Upper lobe of right lung (tissue), 1 donor: ENCODE measurements around the gene ERG. TPM values are rescaled to one million over a fixed set of nuclear protein-coding genes. Genes with fewer than 3 reads are reported as not detected.

Experiments used
- ATAC-seq: fragments of 200-7000 bp; cut with Tn5 transposase; one replicate; pipeline ENCODE4 v1.9.1; 2020; ENCODE audit warnings: mild to moderate bottlenecking, moderate library complexity
- DNase-seq: peaks from one replicate; pipeline ENCODE4 v3.0.0-alpha.2; 2020
- H3K27ac ChIP-seq: fragments of 200-600 bp; one replicate; pipeline ENCODE4 v1.8.0; 2022
- H3K27me3 ChIP-seq: fragments of 200-600 bp; one replicate; pipeline ENCODE4 v1.8.0; 2022; ENCODE audit warnings: mild to moderate bottlenecking
- H3K36me3 ChIP-seq: fragments of 200-600 bp; one replicate; pipeline ENCODE4 v1.8.0; 2022
- H3K4me1 ChIP-seq: fragments of 200-600 bp; one replicate; pipeline ENCODE4 v1.8.0; 2022
- H3K4me3 ChIP-seq: fragments of 200-600 bp; one replicate; pipeline ENCODE4 v1.8.0; 2022; ENCODE audit warnings: mild to moderate bottlenecking
- H3K9me3 ChIP-seq: fragments of 200-600 bp; one replicate; pipeline ENCODE4 v1.8.0; 2022
- CTCF ChIP-seq: fragments of 200-600 bp; IDR thresholded peaks from one replicate; pipeline ENCODE4 v1.8.0; 2022; ENCODE audit warnings: antibody characterized with exemption
- intact Hi-C: fragments of 100-400 bp; cut with DNase I; formaldehyde crosslinking; loops from one replicate; pipeline ENCODE4 v1.11.0; 2022
- total RNA-seq: library from RNA; stranded (reverse); fragmentation: NEBNext Ultra II Directional; extraction: Animal tissue kit (Norgen Biotek cat#: 25700); gene quantifications from one replicate; pipeline ENCODE4 v1.2.1, GENCODE V29; 2021
- donor health status: DM: no; HTN: yes; CAD: no; lungs with severe emphysema.

Gene ERG
- total RNA-seq, 1 donor from 2014 or later: 36.7 TPM

- peak overlapping the region; percentile 34 for H3K4me3 ChIP-seq
- H3K36me3 ChIP-seq: no peaks in the 10 kb centered on the region
- no peak for DNase-seq
- no peaks in the 10 kb centered on the region for H3K27me3 ChIP-seq
- no peak overlapping the region for H3K27ac ChIP-seq
- ATAC-seq: no peak
- no peaks in the 10 kb centered on the region for H3K9me3 ChIP-seq
- intact Hi-C loops: loop anchor here (5.0 kb wide), 1 partner anchor 137 kb away; no protein-coding TSS in a partner anchor
- peaks cover 14% of the 10 kb centered on the region for H3K4me1 ChIP-seq
- no peak for TF ChIP-seq CTCF
These were observed 144.0 kb downstream of the ERG start for GRCh38 chr21:38354231-38354630.

- peaks cover 14% of the 10 kb centered on the region for H3K4me1 ChIP-seq
- no peaks in the 10 kb centered on the region for H3K27me3 ChIP-seq
- peak; percentile 71 for ATAC-seq
- peak; percentile 83 for TF ChIP-seq CTCF
- intact Hi-C loops: loop anchor here (5.0 kb wide), 1 partner anchor 135 kb away; no protein-coding TSS in a partner anchor
- no peaks in the 10 kb centered on the region for H3K36me3 ChIP-seq
- peak overlapping the region; percentile 76 for H3K27ac ChIP-seq
- H3K4me3 ChIP-seq: peak overlapping the region; percentile 34
- DNase-seq: peak; percentile 72
- H3K9me3 ChIP-seq: no peaks in the 10 kb centered on the region
These were observed 145.6 kb downstream of the ERG start for GRCh38 chr21:38352536-38353219.

- ATAC-seq (peak; percentile 55), DNase-seq (no peak)
- no peak for TF ChIP-seq CTCF
- Histone ChIP-seq H3K27ac (peak overlapping the region; percentile 76), H3K4me1 (peaks cover 14% of the 10 kb centered on the region), H3K27me3 (no peaks in the 10 kb centered on the region), H3K4me3 (peak overlapping the region; percentile 34), H3K36me3 (no peaks in the 10 kb centered on the region), H3K9me3 (no peaks in the 10 kb centered on the region)
- intact Hi-C loops: loop anchor here (5.0 kb wide), 1 partner anchor 135 kb away; no protein-coding TSS in a partner anchor
These were observed 146.2 kb downstream of the ERG start for GRCh38 chr21:38351961-38352521.

- ATAC-seq (no peak), DNase-seq (no peak)
- intact Hi-C loops: loop anchor here (5.0 kb wide), 1 partner anchor 134 kb away; no protein-coding TSS in a partner anchor
- Histone ChIP-seq H3K4me3 (no peak overlapping the region), H3K27me3 (no peaks in the 10 kb centered on the region), H3K36me3 (no peaks in the 10 kb centered on the region), H3K27ac (peak overlapping the region; percentile 76), H3K9me3 (no peaks in the 10 kb centered on the region), H3K4me1 (peaks cover 14% of the 10 kb centered on the region)
- no peak for TF ChIP-seq CTCF
These were observed 146.9 kb downstream of the ERG start for GRCh38 chr21:38351176-38351959.

- H3K4me3 ChIP-seq: no peak overlapping the region
- no peaks in the 10 kb centered on the region for H3K27me3 ChIP-seq
- TF ChIP-seq CTCF: no peak
- no peaks in the 10 kb centered on the region for H3K9me3 ChIP-seq
- ATAC-seq (peak; percentile 63), DNase-seq (no peak)
- H3K4me1 ChIP-seq: peaks cover 14% of the 10 kb centered on the region
- H3K27ac ChIP-seq: peak overlapping the region; percentile 76
- intact Hi-C loops: loop anchor here (5.0 kb wide), 1 partner anchor 133 kb away; no protein-coding TSS in a partner anchor
- H3K36me3 ChIP-seq: no peaks in the 10 kb centered on the region
These were observed 147.6 kb downstream of the ERG start for GRCh38 chr21:38350684-38351083.
